Fibroblast of pulmonary artery (primary cell): ENCODE data around the gene SYNGR1.

Source experiments
- DNase-seq: peaks from one replicate; pipeline ENCODE4 v3.0.0-alpha.2; 2010; ENCODE audit warnings: low read depth
- H3K4me3 ChIP-seq: replicated peaks from 2 replicates; pipeline ENCODE4 v1.5.1; 2011; ENCODE audit warnings: low read depth, mild to moderate bottlenecking, control low read depth, low read length, moderate library complexity
- CTCF ChIP-seq: IDR thresholded peaks from 2 replicates; pipeline ENCODE4 v1.5.1; 2011; ENCODE audit warnings: mild to moderate bottlenecking, control low read depth, low read length, inconsistent platforms; ENCODE audit errors: missing control alignments

Gene SYNGR1

DNA sequence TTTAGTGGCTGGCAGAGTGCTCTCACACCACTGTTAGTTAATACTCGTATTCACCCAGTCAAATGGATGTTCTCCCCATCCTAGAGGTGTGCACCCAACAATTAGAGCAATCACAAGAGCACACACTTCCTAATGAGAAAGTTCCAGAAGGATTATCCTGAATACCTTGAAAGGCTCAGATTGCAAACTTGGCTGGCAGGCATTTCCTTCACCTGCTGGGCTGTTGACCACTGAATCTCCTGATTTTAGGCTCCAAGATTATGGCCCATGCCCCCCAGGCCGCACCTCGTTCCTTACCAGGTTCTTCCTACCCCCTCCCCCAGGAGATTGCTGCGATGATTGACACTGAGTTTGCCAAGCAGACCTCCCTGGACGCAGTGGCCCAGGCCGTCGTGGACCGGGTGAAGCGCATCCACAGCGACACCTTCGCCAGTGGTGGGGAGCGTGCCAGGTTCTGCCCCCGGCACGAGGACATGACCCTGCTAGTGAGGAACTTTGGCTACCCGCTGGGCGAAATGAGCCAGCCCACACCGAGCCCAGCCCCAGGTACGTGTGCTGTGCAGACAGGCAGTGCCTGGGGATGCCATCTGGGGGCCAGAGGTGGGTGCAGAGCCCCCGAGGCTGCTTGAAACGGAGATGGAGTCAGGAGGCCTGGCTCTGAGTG is 76.7 kb downstream of the SYNGR1 start:
- no peak for DNase-seq
- no peak for TF ChIP-seq CTCF
- H3K4me3 ChIP-seq, result no peak overlapping the region

DNA sequence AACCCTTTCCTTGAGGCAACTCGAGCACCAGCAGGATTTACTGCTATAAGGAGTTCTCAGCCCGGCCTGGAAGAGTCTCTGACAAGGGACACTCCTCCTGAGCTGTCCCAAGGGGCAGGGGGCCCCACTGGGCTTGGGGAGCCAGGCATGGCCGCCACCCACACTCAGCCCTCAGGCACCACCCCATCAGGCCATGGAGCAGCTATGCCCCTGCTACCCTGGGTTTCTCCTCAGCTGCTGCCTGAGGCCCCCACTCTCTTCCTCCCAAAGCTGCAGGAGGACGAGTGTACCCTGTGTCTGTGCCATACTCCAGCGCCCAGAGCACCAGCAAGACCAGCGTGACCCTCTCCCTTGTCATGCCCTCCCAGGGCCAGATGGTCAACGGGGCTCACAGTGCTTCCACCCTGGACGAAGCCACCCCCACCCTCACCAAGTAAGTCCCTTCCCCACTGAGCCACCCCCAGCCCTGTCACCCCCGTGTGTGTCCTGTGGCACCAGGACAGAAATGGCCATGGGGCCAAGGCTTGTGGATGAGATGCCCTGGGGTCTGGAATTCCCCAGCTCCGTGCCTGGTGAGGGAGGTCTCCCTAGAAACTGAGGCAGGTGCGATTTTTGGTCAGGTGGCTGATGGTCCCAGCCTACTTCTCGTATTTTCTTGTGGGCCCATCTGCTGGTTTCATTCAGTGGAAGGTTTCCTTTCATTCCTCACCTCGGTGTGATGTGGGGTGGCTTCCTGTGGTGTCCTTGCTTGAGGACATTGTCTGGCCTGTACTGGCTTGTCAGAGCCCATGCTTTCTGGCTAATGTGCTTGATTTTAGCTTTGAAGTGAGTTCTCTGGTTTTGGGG is 78.2 kb downstream of the SYNGR1 start:
- no peak overlapping the region for H3K4me3 ChIP-seq
- TF ChIP-seq CTCF, result no peak
- no peak for DNase-seq

- DNase-seq, result no peak
- H3K4me3 ChIP-seq, result no peak overlapping the region
- no peak for TF ChIP-seq CTCF
Measured at GRCh38 chr22:39428597-39429071, 78.8 kb downstream of the SYNGR1 start.

DNA sequence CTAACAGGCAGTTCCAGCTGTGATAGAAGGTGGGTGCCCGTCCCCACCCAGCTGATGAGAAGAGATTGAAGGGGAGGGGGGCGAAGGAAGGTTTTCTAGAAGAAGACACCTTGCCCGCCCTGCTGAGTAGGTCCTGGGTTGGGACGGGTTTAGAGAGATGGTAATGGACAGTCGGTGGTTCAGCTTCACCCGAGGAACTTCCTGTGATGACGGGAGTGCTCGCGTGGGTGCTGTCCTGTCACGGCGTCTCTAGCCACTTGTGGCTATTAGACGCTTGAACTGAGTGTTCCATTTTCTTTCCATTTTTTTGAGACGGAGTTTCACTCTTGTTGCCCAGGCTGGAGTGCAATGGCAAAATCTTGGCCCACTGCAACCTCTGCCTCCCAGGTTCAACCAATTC is 79.4 kb downstream of the SYNGR1 start:
- H3K4me3 ChIP-seq, result no peak overlapping the region
- no peak for TF ChIP-seq CTCF
- DNase-seq, result no peak

GRCh38 chr22:39429916-39430575 is 80.3 kb downstream of the SYNGR1 start:
- DNase-seq, result no peak
- H3K4me3 ChIP-seq, result no peak overlapping the region
- no peak for TF ChIP-seq CTCF

DNA sequence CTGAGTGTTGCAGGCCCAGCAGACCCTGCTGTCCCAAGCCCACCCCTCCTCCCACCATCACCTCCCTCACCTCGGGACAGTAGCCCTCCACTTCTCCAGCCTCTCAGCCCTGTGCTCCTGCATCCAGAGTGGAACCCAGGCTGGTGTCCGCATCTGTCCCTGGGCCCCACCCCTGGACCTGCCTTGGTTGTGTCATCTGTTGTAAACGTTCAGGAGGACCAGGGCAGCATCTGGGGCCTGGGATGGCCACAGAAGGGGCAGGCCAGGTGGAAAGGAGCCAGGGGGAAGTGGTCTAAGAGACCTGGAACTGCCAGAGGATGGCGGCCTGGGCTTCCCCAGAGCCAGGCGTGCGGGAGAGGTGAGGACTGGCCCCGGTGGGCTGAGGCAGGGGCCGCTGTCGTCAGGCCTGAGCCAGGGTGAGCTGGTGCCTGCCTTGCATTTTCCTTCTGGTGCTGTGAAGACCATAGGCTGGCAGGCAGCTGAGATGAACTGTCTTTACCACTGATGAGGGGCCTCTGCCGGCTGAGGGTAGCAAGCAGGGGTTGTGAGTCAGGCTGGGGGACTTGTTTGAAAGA is 80.9 kb downstream of the SYNGR1 start:
- no peak for DNase-seq
- TF ChIP-seq CTCF, result no peak

More for the DNA sequence above, 80.9 kb downstream of the SYNGR1 start:
- no peak overlapping the region for H3K4me3 ChIP-seq
